ENCODE data around the gene PRR16.

- TF ChIP-seq CTCF (conservative IDR thresholded peaks at IDR 0.05; ENCODE audit: low read depth, low read length) (no peak), EZH2 (IDR thresholded peaks at IDR 0.05; ENCODE audit: borderline replicate concordance, low read depth, low read length, poor library complexity, severe bottlenecking) (no peak)
Observed at GRCh38 chr5:120545007-120545406, 80.9 kb downstream of the PRR16 start.
